Activated T-helper 9 cell treated with anti-CD3 and anti-CD28 coated beads, Interleukin-2, amount 50 U/mL, for 16 hours (primary cell): ENCODE data around the gene AFF1.

ENCODE experiments used
- DNase-seq: peaks from one replicate; pipeline ENCODE4 v3.0.0-alpha.2; 2020; ENCODE audit warnings: low read depth

The AFF1 gene

GRCh38 chr4:86950831-86951525 is 16.2 kb downstream of the AFF1 start:
- no peak for DNase-seq

- DNase-seq, result no peak
These were observed 21.2 kb downstream of the AFF1 start for GRCh38 chr4:86955888-86956451.

GRCh38 chr4:86957215-86957614 is 22.4 kb downstream of the AFF1 start:
- no peak for DNase-seq

- DNase-seq, result no peak
These were observed 25.0 kb downstream of the AFF1 start for GRCh38 chr4:86959588-86960500.

- no peak for DNase-seq
These were observed 25.7 kb downstream of the AFF1 start for GRCh38 chr4:86960557-86960961.

- no peak for DNase-seq
These were observed 26.3 kb downstream of the AFF1 start for GRCh38 chr4:86961116-86961515.

GRCh38 chr4:86961605-86962295 is 26.9 kb downstream of the AFF1 start:
- no peak for DNase-seq

- DNase-seq, result no peak
These were observed 28.9 kb downstream of the AFF1 start for GRCh38 chr4:86963697-86964096.

GRCh38 chr4:86965019-86965976 is 30.5 kb downstream of the AFF1 start:
- no peak for DNase-seq

GRCh38 chr4:86967073-86967472 is 32.3 kb downstream of the AFF1 start:
- no peak for DNase-seq

GRCh38 chr4:86967798-86968197 is 33.0 kb downstream of the AFF1 start:
- DNase-seq, result no peak

GRCh38 chr4:86968547-86968946 is 33.7 kb downstream of the AFF1 start:
- DNase-seq, result no peak

GRCh38 chr4:86970447-86971354 is 35.9 kb downstream of the AFF1 start:
- no peak for DNase-seq

GRCh38 chr4:86971355-86971683 is 36.5 kb downstream of the AFF1 start:
- no peak for DNase-seq

GRCh38 chr4:86972997-86973396 is 38.2 kb downstream of the AFF1 start:
- no peak for DNase-seq

- no peak for DNase-seq
These were observed 38.9 kb downstream of the AFF1 start for GRCh38 chr4:86973668-86974067.

GRCh38 chr4:86974551-86974994 is 39.8 kb downstream of the AFF1 start:
- DNase-seq, result no peak

GRCh38 chr4:86975927-86976326 is 41.1 kb downstream of the AFF1 start:
- no peak for DNase-seq

- no peak for DNase-seq
These were observed 42.1 kb downstream of the AFF1 start for GRCh38 chr4:86976801-86977485.
